ENCODE measurements around the gene KANK4.

DNA sequence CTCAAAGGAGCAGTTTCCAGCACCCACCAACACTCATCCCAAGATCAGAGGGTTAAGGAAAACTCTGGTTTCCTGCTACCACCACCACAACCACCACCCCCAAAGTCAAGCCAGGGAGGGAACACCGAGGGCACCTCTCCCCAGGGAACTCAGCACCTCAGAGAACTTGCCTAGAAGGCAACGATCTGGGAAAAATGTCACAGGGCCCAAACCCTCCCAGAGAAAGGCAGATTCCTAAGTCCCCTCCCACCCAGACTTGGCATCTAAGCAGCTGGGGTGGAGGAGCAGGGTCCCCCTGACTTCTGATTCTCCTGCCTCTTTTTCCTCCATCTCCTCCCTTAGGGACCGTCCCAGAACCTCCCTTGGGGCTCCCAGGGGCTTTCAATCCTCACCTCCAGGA is 10.6 kb downstream of the KANK4 start:
- TF ChIP-seq, protein P1, sequence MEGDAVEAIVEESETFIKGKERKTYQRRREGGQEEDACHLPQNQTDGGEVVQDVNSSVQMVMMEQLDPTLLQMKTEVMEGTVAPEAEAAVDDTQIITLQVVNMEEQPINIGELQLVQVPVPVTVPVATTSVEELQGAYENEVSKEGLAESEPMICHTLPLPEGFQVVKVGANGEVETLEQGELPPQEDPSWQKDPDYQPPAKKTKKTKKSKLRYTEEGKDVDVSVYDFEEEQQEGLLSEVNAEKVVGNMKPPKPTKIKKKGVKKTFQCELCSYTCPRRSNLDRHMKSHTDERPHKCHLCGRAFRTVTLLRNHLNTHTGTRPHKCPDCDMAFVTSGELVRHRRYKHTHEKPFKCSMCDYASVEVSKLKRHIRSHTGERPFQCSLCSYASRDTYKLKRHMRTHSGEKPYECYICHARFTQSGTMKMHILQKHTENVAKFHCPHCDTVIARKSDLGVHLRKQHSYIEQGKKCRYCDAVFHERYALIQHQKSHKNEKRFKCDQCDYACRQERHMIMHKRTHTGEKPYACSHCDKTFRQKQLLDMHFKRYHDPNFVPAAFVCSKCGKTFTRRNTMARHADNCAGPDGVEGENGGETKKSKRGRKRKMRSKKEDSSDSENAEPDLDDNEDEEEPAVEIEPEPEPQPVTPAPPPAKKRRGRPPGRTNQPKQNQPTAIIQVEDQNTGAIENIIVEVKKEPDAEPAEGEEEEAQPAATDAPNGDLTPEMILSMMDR (conservative IDR thresholded peaks at IDR 0.05) = no peak
- no peak for TF ChIP-seq EZH2 (IDR thresholded peaks at IDR 0.05; ENCODE audit: low read depth)
